HepG2 (cell line): Measurements from ENCODE around the gene THEM5. TPM values are rescaled to one million over a fixed set of nuclear protein-coding genes. Genes with fewer than 3 reads are reported as not detected.

Source experiments
- ATAC-seq: fragments of 200-7000 bp; cut with Tn5 transposase; 3 replicates; pipeline ENCODE4 v1.9.1; 2020; ENCODE audit warnings: mild to moderate bottlenecking, moderate library complexity
- BruUV-seq: library from RNA; stranded (reverse); fragments of 400-500 nt; replicated peaks from 2 replicates; lab custom pipeline; 2021; lab: Mats Ljungman, UMichigan
- CTCF ChIA-PET: fragments of 300-600 bp; formaldehyde crosslinking; extraction: SDS; loops from one replicate; lab custom pipeline; 2021; ENCODE audit warnings: low total read pairs, inconsistent platforms, low intra/inter-chr PET ratio; lab: Yijun Ruan, JAX
- POLR2A ChIA-PET: fragments of 350-600 bp; sonication (Branson Sonifier 250); formaldehyde crosslinking; loops from one replicate; lab custom pipeline; 2020; ENCODE audit warnings: antibody characterized with exemption, inconsistent platforms; lab: Yijun Ruan, JAX
- DNase-seq: peaks from one replicate; pipeline ENCODE4 v3.0.0-alpha.2; 2015; ENCODE audit warnings: low spot score
- FAIRE-seq: peaks from 3 replicates; lab custom pipeline; 2011; peaks lifted over from hg19 to GRCh38; lab: Jason Lieb, UNC
- H2AFZ ChIP-seq: one replicate; pipeline ENCODE4 v1.6.1; 2011; ENCODE audit warnings: low read length, inconsistent platforms
- H3K27ac ChIP-seq: fragments of 300-600 bp; 3 replicates; pipeline ENCODE4 v1.8.0; 2011; ENCODE audit warnings: mixed run types, mild to moderate bottlenecking, mixed read lengths, low read length, inconsistent platforms; ENCODE audit not compliant: insufficient read depth; ENCODE audit errors: extremely low read length
- H3K27me3 ChIP-seq, 2 experiments: fragments of 200-600 bp in 1 of 2; 2 replicates in 1 of 2; 3 replicates in 1 of 2; pipeline versions ENCODE4 v1.6.0 to v1.8.0; 2011; ENCODE audit warnings: low read length in 2 of 2, mild to moderate bottlenecking in 2 of 2, moderate library complexity in 2 of 2, inconsistent platforms in 1 of 2; ENCODE audit not compliant: insufficient read depth in 2 of 2, control insufficient read depth in 1 of 2
- H3K36me3 ChIP-seq, 2 experiments: fragments of 200-600 bp in 1 of 2; replicated peaks in 1 of 2; 2 replicates in 1 of 2; 3 replicates in 1 of 2; pipeline versions ENCODE4 v1.5.1 to v1.8.0; 2011; ENCODE audit warnings: low read length in 2 of 2, inconsistent platforms in 1 of 2; ENCODE audit not compliant: insufficient read depth in 2 of 2, control insufficient read depth in 1 of 2
- H3K4me1 ChIP-seq: 2 replicates; pipeline ENCODE4 v1.5.1; 2012; ENCODE audit warnings: low read length, inconsistent platforms; ENCODE audit not compliant: insufficient read depth
- H3K4me2 ChIP-seq: 2 replicates; pipeline ENCODE4 v1.6.0; 2011; ENCODE audit warnings: low read depth, low read length, inconsistent platforms
- H3K4me3 ChIP-seq, 3 experiments: fragments of 200-600 bp in 1 of 3; sonication (generic), shearing (Covaris generic) in 1 of 3; replicated peaks in 1 of 3; 2 replicates each; pipeline ENCODE4 v1.5.1; 2011 to 2016; ENCODE audit warnings: low read length in 3 of 3, inconsistent platforms in 2 of 3, low read depth in 2 of 3, mild to moderate bottlenecking in 2 of 3, control low read depth in 1 of 3, mixed read lengths in 1 of 3; ENCODE audit not compliant: insufficient read depth in 1 of 3
- H3K79me2 ChIP-seq: one replicate; pipeline ENCODE4 v1.6.1; 2011; ENCODE audit warnings: low read length, inconsistent platforms; ENCODE audit not compliant: insufficient read depth
- H3K9ac ChIP-seq: 2 replicates; pipeline ENCODE4 v1.6.0; 2011; ENCODE audit warnings: mild to moderate bottlenecking, low read depth, low read length, inconsistent platforms; ENCODE audit not compliant: insufficient read depth
- H3K9me3 ChIP-seq: 2 replicates; pipeline ENCODE4 v1.5.1; 2012; ENCODE audit warnings: mild to moderate bottlenecking, low read length
- H4K20me1 ChIP-seq: 2 replicates; pipeline ENCODE4 v1.6.0; 2011; ENCODE audit warnings: inconsistent platforms, mild to moderate bottlenecking, low read length, moderate library complexity; ENCODE audit not compliant: insufficient read depth
- CBX5 ChIP-seq: sonication (generic); formaldehyde crosslinking; IDR thresholded peaks from 2 replicates; pipeline ENCODE4 v1.4.0; 2020; ENCODE audit warnings: missing genetic modification reagents, borderline replicate concordance
- KMT2A ChIP-seq: sonication (generic); formaldehyde crosslinking; IDR thresholded peaks from 2 replicates; pipeline ENCODE4 v1.4.0; 2020; ENCODE audit warnings: missing genetic modification reagents
- RARA ChIP-seq: IDR thresholded peaks from 2 replicates; pipeline ENCODE4 v1.6.1; 2016; ENCODE audit warnings: missing genetic modification reagents, missing compliant biosample characterization
- RELA ChIP-seq: sonication (generic); formaldehyde crosslinking; IDR thresholded peaks from 2 replicates; pipeline ENCODE4 v1.4.0; 2020; ENCODE audit warnings: missing genetic modification reagents
- ZKSCAN1 ChIP-seq: fragments of 150-350 bp; IDR thresholded peaks from 2 replicates; pipeline ENCODE4 v1.6.1; 2014; ENCODE audit warnings: low read length
- ZNF101 ChIP-seq: sonication (generic); formaldehyde crosslinking; IDR thresholded peaks from 2 replicates; pipeline ENCODE4 v1.4.0; 2020; ENCODE audit warnings: mild to moderate bottlenecking, low read depth, missing genetic modification reagents, borderline replicate concordance
- whole genome bisulfite sequencing: methylation state at CpG from one replicate; pipeline ENCODE4 v1.1.6; 2017; ENCODE audit warnings: low lambda C conversion rate; 5-methylcytosine and 5-hydroxymethylcytosine counted together
- in situ Hi-C: cut with HindIII; loops from 2 replicates; pipeline ENCODE4 v1.10.0; 2017; ENCODE audit warnings: low pct_unique_long_range_greater_than_20kb; ENCODE audit not compliant: extremely low pct_ligation_motif_present
- intact Hi-C: fragments of 100-400 bp; cut with micrococcal nuclease; formaldehyde crosslinking; loops from one replicate; pipeline ENCODE4 v1.10.0; 2022; ENCODE audit not compliant: unreplicated experiment
- polyA plus RNA-seq, 8 experiments: library from polyadenylated mRNA; depleted of rRNA in 3 of 8; stranded (reverse) in 7 of 8; unstranded in 1 of 8; fragments of >200 nt; fragmentation: Illumina TruSeq in 4 of 8; extraction: Trizol in 4 of 8; gene quantifications; 2 replicates each; pipeline versions ENCODE4 v1.2.1 to v1.2.3, GENCODE V29; 2011 to 2016; ENCODE audit warnings: low read depth in 4 of 8, missing spikeins in 1 of 8, mixed read lengths in 1 of 8; ENCODE audit not compliant: insufficient read depth in 1 of 8
- total RNA-seq, 5 experiments: library from RNA; depleted of rRNA; stranded (reverse); fragments of >200 nt; fragmentation: Illumina TruSeq; extraction: Trizol; gene quantifications; 2 replicates each; pipeline ENCODE4 v1.2.3, GENCODE V29; 2016; ENCODE audit warnings: low read depth in 1 of 5
- TF ChIP-seq, protein P1 (sequence below): IDR thresholded peaks from 2 replicates; pipeline ENCODE4 v1.6.1; 2016; ENCODE audit warnings: missing compliant biosample characterization, missing genetic modification reagents, borderline replicate concordance
- TF ChIP-seq, protein P2 (sequence below): sonication (generic); formaldehyde crosslinking; IDR thresholded peaks from 2 replicates; pipeline ENCODE4 v1.9.0; 2022; ENCODE audit warnings: missing genetic modification reagents, mild to moderate bottlenecking, borderline replicate concordance

Gene THEM5
- total and polyA plus RNA-seq, 2 of the 13 experiments (the other 11 are each of a cell fraction or from before 2014, with no cell fraction given): not detected

DNA sequence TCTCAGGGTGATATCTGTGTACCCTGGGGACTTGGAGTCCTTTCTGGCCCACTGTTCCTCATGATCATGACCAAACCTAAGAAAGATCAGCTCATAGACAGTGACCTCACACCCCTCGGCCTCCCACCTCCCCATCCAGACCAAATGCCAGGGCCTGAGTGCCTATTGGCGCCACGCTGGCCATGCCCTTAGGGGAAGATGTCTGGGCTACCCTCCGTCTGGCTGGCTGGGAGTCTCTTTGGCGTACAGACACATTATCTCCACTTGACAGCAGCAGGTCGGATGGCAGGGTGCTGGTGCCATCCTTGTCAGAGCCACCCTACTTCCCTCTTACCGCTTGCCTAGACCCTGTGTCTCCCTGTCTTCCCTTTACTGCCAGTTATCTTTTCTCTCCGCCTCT is 30.3 kb downstream of the THEM5 start (continued):
- no peak for TF ChIP-seq KMT2A (CRISPR knock-in tag)
- TF ChIP-seq ZKSCAN1: no peak
- TF ChIP-seq, protein P1, sequence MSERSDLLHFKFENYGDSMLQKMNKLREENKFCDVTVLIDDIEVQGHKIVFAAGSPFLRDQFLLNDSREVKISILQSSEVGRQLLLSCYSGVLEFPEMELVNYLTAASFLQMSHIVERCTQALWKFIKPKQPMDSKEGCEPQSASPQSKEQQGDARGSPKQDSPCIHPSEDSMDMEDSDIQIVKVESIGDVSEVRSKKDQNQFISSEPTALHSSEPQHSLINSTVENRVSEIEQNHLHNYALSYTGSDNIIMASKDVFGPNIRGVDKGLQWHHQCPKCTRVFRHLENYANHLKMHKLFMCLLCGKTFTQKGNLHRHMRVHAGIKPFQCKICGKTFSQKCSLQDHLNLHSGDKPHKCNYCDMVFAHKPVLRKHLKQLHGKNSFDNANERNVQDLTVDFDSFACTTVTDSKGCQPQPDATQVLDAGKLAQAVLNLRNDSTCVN (CRISPR knock-in tag): no peak
- no peak for TF ChIP-seq ZNF101 (CRISPR knock-in tag)
- TF ChIP-seq RARA (CRISPR knock-in tag): no peak

DNA sequence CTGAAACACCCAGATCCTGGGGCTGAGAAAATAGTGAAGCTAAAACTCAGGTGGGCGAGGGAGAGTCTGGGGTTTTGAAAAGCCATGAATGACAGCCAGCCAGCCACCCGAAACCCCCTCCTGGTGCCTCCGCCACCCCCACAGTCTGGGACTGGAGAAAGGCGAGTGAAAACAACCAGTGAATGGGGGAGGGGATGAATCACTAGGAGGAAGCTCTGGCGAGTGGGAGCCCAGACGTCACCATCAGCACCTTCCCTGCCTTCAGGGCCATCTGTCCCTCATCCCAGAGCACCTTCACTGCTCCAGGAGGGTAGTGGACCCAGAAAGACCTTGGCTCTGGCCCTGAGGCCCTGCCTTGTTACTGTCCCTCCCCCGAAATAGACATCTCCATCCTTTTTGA is 31.1 kb downstream of the THEM5 start:
- no peaks in the 10 kb centered on the region for H4K20me1 ChIP-seq
- in situ Hi-C loops: no loop called here
- no peak overlapping the region for H2AFZ ChIP-seq
- H3K9ac ChIP-seq: no peak overlapping the region
- BruUV-seq: no TSS peak
- H3K9me3 ChIP-seq: no peaks in the 10 kb centered on the region
- no peak overlapping the region for H3K4me3 ChIP-seq
- no peaks in the 10 kb centered on the region for H3K79me2 ChIP-seq
- no peak for ATAC-seq
- no peak overlapping the region for H3K4me2 ChIP-seq
- no peaks in the 10 kb centered on the region for H3K4me1 ChIP-seq
- intact Hi-C loops: no loop called here
- no peak overlapping the region for H3K27ac ChIP-seq
- TF ChIP-seq CBX5 (CRISPR knock-in tag) (no peak), RELA (CRISPR knock-in tag) (no peak)
- TF ChIP-seq, protein P2, sequence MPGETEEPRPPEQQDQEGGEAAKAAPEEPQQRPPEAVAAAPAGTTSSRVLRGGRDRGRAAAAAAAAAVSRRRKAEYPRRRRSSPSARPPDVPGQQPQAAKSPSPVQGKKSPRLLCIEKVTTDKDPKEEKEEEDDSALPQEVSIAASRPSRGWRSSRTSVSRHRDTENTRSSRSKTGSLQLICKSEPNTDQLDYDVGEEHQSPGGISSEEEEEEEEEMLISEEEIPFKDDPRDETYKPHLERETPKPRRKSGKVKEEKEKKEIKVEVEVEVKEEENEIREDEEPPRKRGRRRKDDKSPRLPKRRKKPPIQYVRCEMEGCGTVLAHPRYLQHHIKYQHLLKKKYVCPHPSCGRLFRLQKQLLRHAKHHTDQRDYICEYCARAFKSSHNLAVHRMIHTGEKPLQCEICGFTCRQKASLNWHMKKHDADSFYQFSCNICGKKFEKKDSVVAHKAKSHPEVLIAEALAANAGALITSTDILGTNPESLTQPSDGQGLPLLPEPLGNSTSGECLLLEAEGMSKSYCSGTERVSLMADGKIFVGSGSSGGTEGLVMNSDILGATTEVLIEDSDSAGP (CRISPR knock-in tag): no peak
- TF ChIP-seq, all 625 proteins: peak for 0
- no peak for FAIRE-seq
- ChIA-PET POLR2A (no interaction called here), CTCF (no interaction called here)
- WGBS: 84% methylated on average over 6 of the region's 7 CpGs
- no peak for DNase-seq
- no peaks in the 10 kb centered on the region for H3K27me3 ChIP-seq
- H3K36me3 ChIP-seq: no peaks in the 10 kb centered on the region
